ENCODE data around the gene TBCK. TPM values are rescaled to one million over a fixed set of nuclear protein-coding genes. Genes with fewer than 3 reads are reported as not detected.

The TBCK gene
- total RNA-seq, 4 donors from 2014 or later = 15.6 to 29.9 (median 21.8) TPM

- TF ChIP-seq POLR2A (IDR thresholded peaks at IDR 0.05) = no peak
- TF ChIP-seq, protein P1, sequence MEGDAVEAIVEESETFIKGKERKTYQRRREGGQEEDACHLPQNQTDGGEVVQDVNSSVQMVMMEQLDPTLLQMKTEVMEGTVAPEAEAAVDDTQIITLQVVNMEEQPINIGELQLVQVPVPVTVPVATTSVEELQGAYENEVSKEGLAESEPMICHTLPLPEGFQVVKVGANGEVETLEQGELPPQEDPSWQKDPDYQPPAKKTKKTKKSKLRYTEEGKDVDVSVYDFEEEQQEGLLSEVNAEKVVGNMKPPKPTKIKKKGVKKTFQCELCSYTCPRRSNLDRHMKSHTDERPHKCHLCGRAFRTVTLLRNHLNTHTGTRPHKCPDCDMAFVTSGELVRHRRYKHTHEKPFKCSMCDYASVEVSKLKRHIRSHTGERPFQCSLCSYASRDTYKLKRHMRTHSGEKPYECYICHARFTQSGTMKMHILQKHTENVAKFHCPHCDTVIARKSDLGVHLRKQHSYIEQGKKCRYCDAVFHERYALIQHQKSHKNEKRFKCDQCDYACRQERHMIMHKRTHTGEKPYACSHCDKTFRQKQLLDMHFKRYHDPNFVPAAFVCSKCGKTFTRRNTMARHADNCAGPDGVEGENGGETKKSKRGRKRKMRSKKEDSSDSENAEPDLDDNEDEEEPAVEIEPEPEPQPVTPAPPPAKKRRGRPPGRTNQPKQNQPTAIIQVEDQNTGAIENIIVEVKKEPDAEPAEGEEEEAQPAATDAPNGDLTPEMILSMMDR (IDR thresholded peaks at IDR 0.05) = no peak
- intact Hi-C loops (cut with DNase I; ENCODE audit: low total_unique reads) = no loop called here
- no peak overlapping the region for H3K4me3 ChIP-seq (ENCODE audit: low read depth, poor library complexity, severe bottlenecking)
- WGBS, 2 donors = 66 to 74% methylated on average over 1 of the region's 1 CpG
- DNase-seq (ENCODE audit: low spot score in 2 of 2) = no peak
Measured at GRCh38 chr4:106312377-106312776, 3.6 kb downstream of the TBCK start.

DNA sequence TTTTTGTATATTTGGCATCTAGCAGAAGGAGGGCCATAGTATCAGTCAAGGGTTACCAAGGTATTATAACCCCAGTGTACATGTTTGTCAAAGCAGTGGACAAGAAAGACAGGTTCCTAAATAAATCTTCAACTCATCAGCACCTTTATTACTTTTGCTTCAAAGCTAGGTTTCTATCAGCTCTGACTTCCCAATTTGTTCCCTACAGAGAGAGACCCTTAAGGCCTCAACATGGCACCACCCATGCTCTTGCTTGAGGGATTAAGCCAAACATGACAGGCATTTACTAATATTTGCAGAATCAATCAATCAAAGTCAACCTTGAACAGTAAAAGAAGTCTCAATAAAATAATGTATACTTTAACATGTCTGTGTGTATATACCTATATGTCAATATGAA, 9.4 kb downstream of the TBCK start:
- intact Hi-C loops (cut with DNase I; ENCODE audit: low total_unique reads) = no loop called here
- TF ChIP-seq POLR2A (IDR thresholded peaks at IDR 0.05) = no peak
- TF ChIP-seq, protein P1 (IDR thresholded peaks at IDR 0.05) = no peak
- no peak for DNase-seq (ENCODE audit: low spot score in 2 of 2)

DNA sequence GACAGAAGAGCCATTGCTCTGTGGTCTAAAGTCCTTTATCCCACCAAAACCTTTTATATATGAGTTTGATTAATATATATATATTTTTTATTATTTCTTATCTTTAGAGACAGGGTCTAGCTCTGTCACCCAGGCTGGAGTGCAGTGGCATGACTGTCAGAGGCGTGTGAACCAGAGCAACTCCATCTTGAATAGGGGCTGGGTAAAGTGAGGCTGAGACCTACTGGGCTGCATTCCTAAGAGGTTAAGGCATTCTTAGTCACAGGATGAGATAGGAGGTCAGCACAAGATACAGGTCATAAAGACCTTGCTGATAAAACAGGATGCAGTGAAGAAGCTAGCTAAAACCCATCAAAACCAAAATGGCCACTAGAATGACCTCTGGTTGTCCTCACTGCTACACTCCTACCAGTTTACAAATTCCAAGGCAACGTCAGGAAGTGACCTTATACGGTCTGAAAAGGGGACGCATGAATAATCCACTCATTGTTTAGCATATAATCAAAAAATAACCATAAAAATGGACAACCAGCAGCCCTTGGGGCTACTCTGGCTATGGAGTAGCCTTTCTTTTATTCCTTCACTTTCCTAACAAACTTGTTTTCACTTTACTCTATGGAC, 10.5 kb downstream of the TBCK start:
- intact Hi-C loops (cut with DNase I; ENCODE audit: low total_unique reads) = no loop called here
- 96% methylated on average over 4 of the region's 4 CpGs for WGBS, 2 donors
- no peak for TF ChIP-seq POLR2A (IDR thresholded peaks at IDR 0.05)
- TF ChIP-seq, protein P1 (IDR thresholded peaks at IDR 0.05) = no peak
- DNase-seq (ENCODE audit: low spot score in 2 of 2) = no peak
- H3K4me3 ChIP-seq (ENCODE audit: low read depth, poor library complexity, severe bottlenecking) = no peak overlapping the region

More for the DNA sequence above, 9.4 kb downstream of the TBCK start:
- H3K4me3 ChIP-seq (ENCODE audit: low read depth, poor library complexity, severe bottlenecking) = no peak overlapping the region

- DNase-seq (ENCODE audit: low spot score in 2 of 2) = no peak
- H3K4me3 ChIP-seq (ENCODE audit: low read depth, poor library complexity, severe bottlenecking) = no peak overlapping the region
- intact Hi-C loops (cut with DNase I; ENCODE audit: low total_unique reads) = no loop called here
- TF ChIP-seq, protein P1 (IDR thresholded peaks at IDR 0.05) = no peak
Measured at GRCh38 chr4:106304632-106305031, 11.4 kb downstream of the TBCK start.

- TF ChIP-seq, protein P1 (IDR thresholded peaks at IDR 0.05) = no peak
- no peak for TF ChIP-seq POLR2A (IDR thresholded peaks at IDR 0.05)
- no peak overlapping the region for H3K4me3 ChIP-seq (ENCODE audit: low read depth, poor library complexity, severe bottlenecking)
- intact Hi-C loops (cut with DNase I; ENCODE audit: low total_unique reads) = no loop called here
- WGBS, 2 donors = 89 to 91% methylated on average over 3 of the region's 3 CpGs
- no peak for DNase-seq (ENCODE audit: low spot score in 2 of 2)
Measured at GRCh38 chr4:106303548-106304281, 12.3 kb downstream of the TBCK start.

Measured in lower leg skin (tissue), 4 donors.